Lower leg skin (tissue), 3 donors: ENCODE results near the gene EDEM2.

Experiments used
- CTCF ChIP-seq, 3 donors: fragments of 450-650 bp; IDR thresholded peaks; one replicate each; pipeline ENCODE4 v1.5.1; 2016; ENCODE audit warnings: antibody characterized with exemption in 3 of 3, mild to moderate bottlenecking in 3 of 3, moderate library complexity in 2 of 3
- POLR2A ChIP-seq, 2 donors: fragments of 450-650 bp; IDR thresholded peaks; one replicate each; pipeline ENCODE4 v1.6.1; 2016 to 2017; ENCODE audit warnings: antibody characterized with exemption in 2 of 2, mild to moderate bottlenecking in 1 of 2, moderate library complexity in 1 of 2

GRCh38 chr20:35190556-35190955 is 43.4 kb upstream of the EDEM2 start:
- TF ChIP-seq POLR2A (IDR thresholded peaks at IDR 0.05): no peak
- TF ChIP-seq CTCF (IDR thresholded peaks at IDR 0.05): no peak
